Activated naive CD8-positive, alpha-beta T cell treated with anti-CD3 and anti-CD28 coated beads for 36 hours (primary cell): ENCODE data around the gene TMC1. TPM values are rescaled to one million over a fixed set of nuclear protein-coding genes. Genes with fewer than 3 reads are reported as not detected.
"Not testable (repeated sequence)": the region's sequence is repeated elsewhere in the genome, so short reads cannot be mapped to it uniquely, and the experiment has no call there.

ENCODE experiments used
- DNase-seq: peaks from one replicate; pipeline ENCODE4 v3.0.0; 2021
- H3K27ac Mint-ChIP-seq: one replicate; pipeline ENCODE4 v1.8.0; 2022; ENCODE audit warnings: mild to moderate bottlenecking, moderate library complexity, mixed read lengths
- H3K27me3 Mint-ChIP-seq: one replicate; pipeline ENCODE4 v1.8.0; 2022; ENCODE audit warnings: mild to moderate bottlenecking, mixed read lengths
- H3K36me3 Mint-ChIP-seq: one replicate; pipeline ENCODE4 v1.8.0; 2021; ENCODE audit warnings: mild to moderate bottlenecking, mixed read lengths
- H3K4me1 Mint-ChIP-seq: one replicate; pipeline ENCODE4 v1.8.0; 2021; ENCODE audit warnings: mixed read lengths
- H3K4me3 Mint-ChIP-seq: one replicate; pipeline ENCODE4 v1.8.0; 2022; ENCODE audit warnings: mild to moderate bottlenecking, moderate library complexity, mixed read lengths
- H3K9me3 Mint-ChIP-seq: one replicate; pipeline ENCODE4 v1.8.0; 2022; ENCODE audit warnings: mixed read lengths
- total RNA-seq, 2 experiments: library from RNA; stranded (reverse); gene quantifications; one replicate each; pipeline ENCODE4 v1.2.3, GENCODE V29; 2021

Gene TMC1
- total RNA-seq, 2 experiments from 2014 or later: not detected

GRCh38 chr9:72497447-72498046 is 23.9 kb upstream of the TMC1 start:
- H3K9me3 Mint-ChIP-seq: no peaks in the 10 kb centered on the region
- no peaks in the 10 kb centered on the region for H3K36me3 Mint-ChIP-seq
- H3K4me3 Mint-ChIP-seq: no peak overlapping the region
- no peak for DNase-seq
- no peak overlapping the region for H3K27ac Mint-ChIP-seq
- H3K4me1 Mint-ChIP-seq: no peaks in the 10 kb centered on the region
- H3K27me3 Mint-ChIP-seq: peaks cover 5% of the 10 kb centered on the region

- Mint-ChIP-seq H3K27me3 (no peaks in the 10 kb centered on the region), H3K27ac (no peak overlapping the region), H3K4me1 (peaks cover 14% of the 10 kb centered on the region), H3K9me3 (no peaks in the 10 kb centered on the region), H3K4me3 (no peak overlapping the region), H3K36me3 (no peaks in the 10 kb centered on the region)
- DNase-seq: no peak
Observed at GRCh38 chr9:72506615-72507014, 14.8 kb upstream of the TMC1 start.

GRCh38 chr9:72509053-72509452 is 12.4 kb upstream of the TMC1 start:
- Mint-ChIP-seq H3K27me3 (no peaks in the 10 kb centered on the region), H3K27ac (peak overlapping the region; percentile 67), H3K4me3 (no peak overlapping the region), H3K9me3 (no peaks in the 10 kb centered on the region), H3K36me3 (no peaks in the 10 kb centered on the region), H3K4me1 (peaks cover 14% of the 10 kb centered on the region)
- DNase-seq: no peak

- peak overlapping the region; percentile 67 for H3K27ac Mint-ChIP-seq
- no peak for DNase-seq
- peaks cover 14% of the 10 kb centered on the region for H3K4me1 Mint-ChIP-seq
- no peak overlapping the region for H3K4me3 Mint-ChIP-seq
- no peaks in the 10 kb centered on the region for H3K9me3 Mint-ChIP-seq
- no peaks in the 10 kb centered on the region for H3K27me3 Mint-ChIP-seq
- H3K36me3 Mint-ChIP-seq: no peaks in the 10 kb centered on the region
Observed at GRCh38 chr9:72509635-72510034, 11.8 kb upstream of the TMC1 start.

GRCh38 chr9:72521011-72521410 is 397 bp upstream of the TMC1 start:
- H3K27me3 Mint-ChIP-seq, H3K27ac Mint-ChIP-seq, H3K9me3 Mint-ChIP-seq, DNase-seq, H3K4me3 Mint-ChIP-seq, H3K36me3 Mint-ChIP-seq: not testable (repeated sequence)
- peaks cover 14% of the 10 kb centered on the region for H3K4me1 Mint-ChIP-seq

- H3K27ac Mint-ChIP-seq: peak overlapping the region; percentile 51
- peak; percentile 23 for DNase-seq
- no peak overlapping the region for H3K4me3 Mint-ChIP-seq
Observed at GRCh38 chr9:72524820-72525540, 3.6 kb downstream of the TMC1 start.

GRCh38 chr9:72526901-72527800 is 5.7 kb downstream of the TMC1 start:
- H3K4me1 Mint-ChIP-seq: peaks cover 44% of the 10 kb centered on the region
- no peaks in the 10 kb centered on the region for H3K27me3 Mint-ChIP-seq

More at GRCh38 chr9:72524820-72525540, 3.6 kb downstream of the TMC1 start:
- Mint-ChIP-seq H3K4me1 (peaks cover 44% of the 10 kb centered on the region), H3K27me3 (no peaks in the 10 kb centered on the region), H3K9me3 (no peaks in the 10 kb centered on the region), H3K36me3 (no peaks in the 10 kb centered on the region)

GRCh38 chr9:72527801-72528195 is 6.4 kb downstream of the TMC1 start:
- peaks cover 4% of the 10 kb centered on the region for H3K9me3 Mint-ChIP-seq
- peaks cover 44% of the 10 kb centered on the region for H3K4me1 Mint-ChIP-seq
- peak overlapping the region; percentile 82 for H3K4me3 Mint-ChIP-seq
- peaks cover 2% of the 10 kb centered on the region for H3K36me3 Mint-ChIP-seq
- no peak for DNase-seq
- no peaks in the 10 kb centered on the region for H3K27me3 Mint-ChIP-seq
- H3K27ac Mint-ChIP-seq: peak overlapping the region; percentile 97

More at GRCh38 chr9:72526901-72527800, 5.7 kb downstream of the TMC1 start:
- H3K36me3 Mint-ChIP-seq: peaks cover 2% of the 10 kb centered on the region
- H3K4me3 Mint-ChIP-seq: peak overlapping the region; percentile 82
- peak; percentile 82 for DNase-seq
- H3K27ac Mint-ChIP-seq: peak overlapping the region; percentile 97
- peaks cover 4% of the 10 kb centered on the region for H3K9me3 Mint-ChIP-seq

GRCh38 chr9:72529531-72529930 is 8.1 kb downstream of the TMC1 start:
- Mint-ChIP-seq H3K4me3 (no peak overlapping the region), H3K4me1 (peaks cover 44% of the 10 kb centered on the region), H3K27ac (no peak overlapping the region), H3K27me3 (no peaks in the 10 kb centered on the region), H3K9me3 (peaks cover 4% of the 10 kb centered on the region), H3K36me3 (peaks cover 2% of the 10 kb centered on the region)
- no peak for DNase-seq

GRCh38 chr9:72533322-72533721 is 11.9 kb downstream of the TMC1 start:
- Mint-ChIP-seq H3K4me3 (no peak overlapping the region), H3K9me3 (peaks cover 8% of the 10 kb centered on the region), H3K36me3 (peaks cover 7% of the 10 kb centered on the region), H3K27me3 (no peaks in the 10 kb centered on the region), H3K4me1 (peaks cover 16% of the 10 kb centered on the region), H3K27ac (no peak overlapping the region)
- no peak for DNase-seq

- no peak for DNase-seq
- peaks cover 8% of the 10 kb centered on the region for H3K4me1 Mint-ChIP-seq
- no peaks in the 10 kb centered on the region for H3K27me3 Mint-ChIP-seq
- H3K27ac Mint-ChIP-seq: no peak overlapping the region
- H3K4me3 Mint-ChIP-seq: no peak overlapping the region
- peaks cover 7% of the 10 kb centered on the region for H3K36me3 Mint-ChIP-seq
- H3K9me3 Mint-ChIP-seq: peaks cover 8% of the 10 kb centered on the region
Observed at GRCh38 chr9:72534931-72535330, 13.5 kb downstream of the TMC1 start.

GRCh38 chr9:72537011-72537545 is 15.7 kb downstream of the TMC1 start:
- H3K27me3 Mint-ChIP-seq: no peaks in the 10 kb centered on the region
- H3K4me1 Mint-ChIP-seq: peaks cover 19% of the 10 kb centered on the region
- H3K27ac Mint-ChIP-seq: no peak overlapping the region

GRCh38 chr9:72537671-72538070 is 16.3 kb downstream of the TMC1 start:
- peaks cover 5% of the 10 kb centered on the region for H3K36me3 Mint-ChIP-seq
- no peaks in the 10 kb centered on the region for H3K27me3 Mint-ChIP-seq
- H3K4me3 Mint-ChIP-seq: no peak overlapping the region
- DNase-seq: no peak
- H3K9me3 Mint-ChIP-seq: peaks cover 4% of the 10 kb centered on the region
- H3K4me1 Mint-ChIP-seq: peaks cover 22% of the 10 kb centered on the region
- H3K27ac Mint-ChIP-seq: no peak overlapping the region

More at GRCh38 chr9:72537011-72537545, 15.7 kb downstream of the TMC1 start:
- H3K36me3 Mint-ChIP-seq: peaks cover 5% of the 10 kb centered on the region
- DNase-seq: no peak
- no peak overlapping the region for H3K4me3 Mint-ChIP-seq
- peaks cover 4% of the 10 kb centered on the region for H3K9me3 Mint-ChIP-seq

- no peak for DNase-seq
- H3K36me3 Mint-ChIP-seq: peaks cover 5% of the 10 kb centered on the region
- peaks cover 20% of the 10 kb centered on the region for H3K4me1 Mint-ChIP-seq
- no peaks in the 10 kb centered on the region for H3K27me3 Mint-ChIP-seq
- H3K4me3 Mint-ChIP-seq: no peak overlapping the region
- no peak overlapping the region for H3K27ac Mint-ChIP-seq
- H3K9me3 Mint-ChIP-seq: peaks cover 4% of the 10 kb centered on the region
Observed at GRCh38 chr9:72538921-72539702, 17.7 kb downstream of the TMC1 start.
